K562 (cell line): Measurements from ENCODE around the gene BRAF. TPM values are rescaled to one million over a fixed set of nuclear protein-coding genes. Genes with fewer than 3 reads are reported as not detected.

Source experiments
- FOXK2 ChIP-seq, 2 experiments: fragments of 450-650 bp; IDR thresholded peaks in 1 of 2; conservative IDR thresholded peaks in 1 of 2; 2 replicates each; pipeline ENCODE4 v1.6.1; 2016; ENCODE audit warnings: low read depth in 2 of 2, mild to moderate bottlenecking in 1 of 2
- LARP7 ChIP-seq: fragments of 450-650 bp; IDR thresholded peaks from 2 replicates; pipeline ENCODE4 v1.6.1; 2016
- MED1 ChIP-seq: sonication (generic); formaldehyde crosslinking; IDR thresholded peaks from 2 replicates; pipeline ENCODE4 v1.8.1; 2023; ENCODE audit warnings: missing genetic modification reagents, borderline replicate concordance
- MTA1 ChIP-seq: fragments of 450-650 bp; IDR thresholded peaks from 2 replicates; pipeline ENCODE4 v1.6.1; 2017; ENCODE audit warnings: borderline replicate concordance
- NUFIP1 ChIP-seq: fragments of 450-650 bp; IDR thresholded peaks from 2 replicates; pipeline ENCODE4 v1.6.1; 2018; ENCODE audit not compliant: partially characterized antibody
- SREBF1 ChIP-seq: fragments of 150-350 bp; IDR thresholded peaks from 2 replicates; pipeline ENCODE4 v1.6.1; 2014; ENCODE audit warnings: antibody characterized with exemption, low read depth, low read length, borderline replicate concordance
- TSC22D4 ChIP-seq: fragments of 450-650 bp; IDR thresholded peaks from 2 replicates; pipeline ENCODE4 v1.6.1; 2016; ENCODE audit warnings: missing genetic modification characterization, missing biosample characterization, control low read depth
- ZNF24 ChIP-seq: fragments of 450-650 bp; IDR thresholded peaks from 2 replicates; pipeline ENCODE4 v1.6.1; 2016
- polyA plus RNA-seq, 8 experiments: library from polyadenylated mRNA; depleted of rRNA in 4 of 8; stranded (reverse) in 5 of 8; unstranded in 3 of 8; fragments of >200 nt; fragmentation: Nextera tagmentation in 2 of 8; fragmentation: Illumina TruSeq in 1 of 8; extraction: Ambion mirVana in 2 of 8; extraction: Trizol in 1 of 8; gene quantifications; 2 replicates each; pipeline versions ENCODE4 v1.2.1 to v1.2.3, GENCODE V29; 2011 to 2014; ENCODE audit warnings: inconsistent platforms in 1 of 8, missing spikeins in 1 of 8
- total RNA-seq, 7 experiments: library from RNA; depleted of rRNA in 6 of 7; stranded (reverse); fragments of >200 nt in 6 of 7; fragmentation: Illumina TruSeq in 2 of 7; extraction: Trizol in 2 of 7; gene quantifications; 2 replicates each; pipeline versions ENCODE4 v1.2.1 to v1.2.3, GENCODE V29; 2011 to 2021; ENCODE audit warnings: low replicate concordance in 1 of 7
- TF ChIP-seq, protein P1 (sequence below): fragments of 450-650 bp; IDR thresholded peaks from 2 replicates; pipeline ENCODE4 v1.6.1; 2016; ENCODE audit warnings: mild to moderate bottlenecking, moderate library complexity

Gene BRAF
- total and polyA plus RNA-seq, 9 of the 15 experiments (the other 6 are each of a cell fraction or from before 2014, with no cell fraction given) = 3.6 to 38.3 (median 21.9) TPM

GRCh38 chr7:140674899-140675701 lies 249.6 kb downstream of the BRAF start (continued):
- TF ChIP-seq, protein P1, sequence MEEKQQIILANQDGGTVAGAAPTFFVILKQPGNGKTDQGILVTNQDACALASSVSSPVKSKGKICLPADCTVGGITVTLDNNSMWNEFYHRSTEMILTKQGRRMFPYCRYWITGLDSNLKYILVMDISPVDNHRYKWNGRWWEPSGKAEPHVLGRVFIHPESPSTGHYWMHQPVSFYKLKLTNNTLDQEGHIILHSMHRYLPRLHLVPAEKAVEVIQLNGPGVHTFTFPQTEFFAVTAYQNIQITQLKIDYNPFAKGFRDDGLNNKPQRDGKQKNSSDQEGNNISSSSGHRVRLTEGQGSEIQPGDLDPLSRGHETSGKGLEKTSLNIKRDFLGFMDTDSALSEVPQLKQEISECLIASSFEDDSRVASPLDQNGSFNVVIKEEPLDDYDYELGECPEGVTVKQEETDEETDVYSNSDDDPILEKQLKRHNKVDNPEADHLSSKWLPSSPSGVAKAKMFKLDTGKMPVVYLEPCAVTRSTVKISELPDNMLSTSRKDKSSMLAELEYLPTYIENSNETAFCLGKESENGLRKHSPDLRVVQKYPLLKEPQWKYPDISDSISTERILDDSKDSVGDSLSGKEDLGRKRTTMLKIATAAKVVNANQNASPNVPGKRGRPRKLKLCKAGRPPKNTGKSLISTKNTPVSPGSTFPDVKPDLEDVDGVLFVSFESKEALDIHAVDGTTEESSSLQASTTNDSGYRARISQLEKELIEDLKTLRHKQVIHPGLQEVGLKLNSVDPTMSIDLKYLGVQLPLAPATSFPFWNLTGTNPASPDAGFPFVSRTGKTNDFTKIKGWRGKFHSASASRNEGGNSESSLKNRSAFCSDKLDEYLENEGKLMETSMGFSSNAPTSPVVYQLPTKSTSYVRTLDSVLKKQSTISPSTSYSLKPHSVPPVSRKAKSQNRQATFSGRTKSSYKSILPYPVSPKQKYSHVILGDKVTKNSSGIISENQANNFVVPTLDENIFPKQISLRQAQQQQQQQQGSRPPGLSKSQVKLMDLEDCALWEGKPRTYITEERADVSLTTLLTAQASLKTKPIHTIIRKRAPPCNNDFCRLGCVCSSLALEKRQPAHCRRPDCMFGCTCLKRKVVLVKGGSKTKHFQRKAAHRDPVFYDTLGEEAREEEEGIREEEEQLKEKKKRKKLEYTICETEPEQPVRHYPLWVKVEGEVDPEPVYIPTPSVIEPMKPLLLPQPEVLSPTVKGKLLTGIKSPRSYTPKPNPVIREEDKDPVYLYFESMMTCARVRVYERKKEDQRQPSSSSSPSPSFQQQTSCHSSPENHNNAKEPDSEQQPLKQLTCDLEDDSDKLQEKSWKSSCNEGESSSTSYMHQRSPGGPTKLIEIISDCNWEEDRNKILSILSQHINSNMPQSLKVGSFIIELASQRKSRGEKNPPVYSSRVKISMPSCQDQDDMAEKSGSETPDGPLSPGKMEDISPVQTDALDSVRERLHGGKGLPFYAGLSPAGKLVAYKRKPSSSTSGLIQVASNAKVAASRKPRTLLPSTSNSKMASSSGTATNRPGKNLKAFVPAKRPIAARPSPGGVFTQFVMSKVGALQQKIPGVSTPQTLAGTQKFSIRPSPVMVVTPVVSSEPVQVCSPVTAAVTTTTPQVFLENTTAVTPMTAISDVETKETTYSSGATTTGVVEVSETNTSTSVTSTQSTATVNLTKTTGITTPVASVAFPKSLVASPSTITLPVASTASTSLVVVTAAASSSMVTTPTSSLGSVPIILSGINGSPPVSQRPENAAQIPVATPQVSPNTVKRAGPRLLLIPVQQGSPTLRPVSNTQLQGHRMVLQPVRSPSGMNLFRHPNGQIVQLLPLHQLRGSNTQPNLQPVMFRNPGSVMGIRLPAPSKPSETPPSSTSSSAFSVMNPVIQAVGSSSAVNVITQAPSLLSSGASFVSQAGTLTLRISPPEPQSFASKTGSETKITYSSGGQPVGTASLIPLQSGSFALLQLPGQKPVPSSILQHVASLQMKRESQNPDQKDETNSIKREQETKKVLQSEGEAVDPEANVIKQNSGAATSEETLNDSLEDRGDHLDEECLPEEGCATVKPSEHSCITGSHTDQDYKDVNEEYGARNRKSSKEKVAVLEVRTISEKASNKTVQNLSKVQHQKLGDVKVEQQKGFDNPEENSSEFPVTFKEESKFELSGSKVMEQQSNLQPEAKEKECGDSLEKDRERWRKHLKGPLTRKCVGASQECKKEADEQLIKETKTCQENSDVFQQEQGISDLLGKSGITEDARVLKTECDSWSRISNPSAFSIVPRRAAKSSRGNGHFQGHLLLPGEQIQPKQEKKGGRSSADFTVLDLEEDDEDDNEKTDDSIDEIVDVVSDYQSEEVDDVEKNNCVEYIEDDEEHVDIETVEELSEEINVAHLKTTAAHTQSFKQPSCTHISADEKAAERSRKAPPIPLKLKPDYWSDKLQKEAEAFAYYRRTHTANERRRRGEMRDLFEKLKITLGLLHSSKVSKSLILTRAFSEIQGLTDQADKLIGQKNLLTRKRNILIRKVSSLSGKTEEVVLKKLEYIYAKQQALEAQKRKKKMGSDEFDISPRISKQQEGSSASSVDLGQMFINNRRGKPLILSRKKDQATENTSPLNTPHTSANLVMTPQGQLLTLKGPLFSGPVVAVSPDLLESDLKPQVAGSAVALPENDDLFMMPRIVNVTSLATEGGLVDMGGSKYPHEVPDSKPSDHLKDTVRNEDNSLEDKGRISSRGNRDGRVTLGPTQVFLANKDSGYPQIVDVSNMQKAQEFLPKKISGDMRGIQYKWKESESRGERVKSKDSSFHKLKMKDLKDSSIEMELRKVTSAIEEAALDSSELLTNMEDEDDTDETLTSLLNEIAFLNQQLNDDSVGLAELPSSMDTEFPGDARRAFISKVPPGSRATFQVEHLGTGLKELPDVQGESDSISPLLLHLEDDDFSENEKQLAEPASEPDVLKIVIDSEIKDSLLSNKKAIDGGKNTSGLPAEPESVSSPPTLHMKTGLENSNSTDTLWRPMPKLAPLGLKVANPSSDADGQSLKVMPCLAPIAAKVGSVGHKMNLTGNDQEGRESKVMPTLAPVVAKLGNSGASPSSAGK = no peak; the same call in 1 of the 2 replicates
- TF ChIP-seq MTA1 (no peak), SREBF1 (no peak), MED1 (CRISPR knock-in tag) (no peak), LARP7 (no peak), NUFIP1 (no peak), FOXK2 (conservative IDR thresholded peaks at IDR 0.05 in 1 of 2, IDR thresholded peaks at IDR 0.05 in 1 of 2; ENCODE audit: low read depth in 2 of 2) (no peak), ZNF24 (no peak), TSC22D4 (tag) (no peak)
